Measurements from ENCODE around the gene ANKRD12. TPM values are rescaled to one million over a fixed set of nuclear protein-coding genes. Genes with fewer than 3 reads are reported as not detected.

The ANKRD12 gene
- total and polyA plus RNA-seq, 2 donors (not counting 1 experiment from before 2014, with no cell fraction given): 13.0 to 53.3 TPM

DNA sequence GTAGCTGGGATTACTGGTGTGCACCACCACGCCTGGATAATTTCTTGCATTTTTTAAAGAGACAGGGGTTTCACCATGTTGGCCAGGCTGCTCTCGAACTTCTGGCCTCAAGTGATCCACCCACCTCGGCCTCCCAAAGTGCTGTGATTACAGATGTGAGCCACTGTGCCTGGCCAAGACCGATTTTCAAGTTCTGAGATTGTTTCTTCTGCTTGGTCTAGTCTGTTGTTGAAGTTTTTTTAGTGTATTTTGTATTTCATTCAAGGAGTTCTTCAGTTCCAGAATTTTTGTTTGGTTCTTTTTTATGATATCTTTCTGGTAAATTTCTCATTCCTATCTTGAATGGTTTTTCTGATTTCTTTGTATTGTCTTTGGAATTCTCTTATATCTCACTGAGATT is 96.4 kb downstream of the ANKRD12 start:
- Histone ChIP-seq H3K4me2 (ENCODE audit: extremely low read depth, insufficient read depth, low read length) (no peak overlapping the region), H3K27me3 (ENCODE audit: control insufficient read depth, insufficient read depth, low read length) (no peaks in the 10 kb centered on the region), H2AFZ (ENCODE audit: low read length) (no peak overlapping the region), H3K79me2 (ENCODE audit: control insufficient read depth, insufficient read depth, low read length) (peaks cover 5% of the 10 kb centered on the region), H3K27ac (ENCODE audit: insufficient read depth, low read length) (no peak overlapping the region), H3K9me3 (ENCODE audit: control insufficient read depth, insufficient read depth, low read depth, low read length) (no peaks in the 10 kb centered on the region), H3K9ac (ENCODE audit: insufficient read depth, low read length) (no peak overlapping the region), H3K4me3 (replicated peaks in 1 of 4; ENCODE audit: control extremely low read depth in 1 of 4, insufficient read depth in 1 of 4, low read depth in 3 of 4, low read length in 4 of 4) (no peak overlapping the region), H3K4me1 (ENCODE audit: control insufficient read depth, extremely low read depth, insufficient read depth, low read length) (no peaks in the 10 kb centered on the region), H3K36me3 (ENCODE audit: control insufficient read depth, insufficient read depth, low read length) (peaks cover 3% of the 10 kb centered on the region), H4K20me1 (ENCODE audit: control insufficient read depth, extremely low read depth, insufficient read depth, low read length) (no peaks in the 10 kb centered on the region)
- TF ChIP-seq EZH2 (IDR thresholded peaks at IDR 0.05; ENCODE audit: low read length, missing control alignments): no peak
- TF ChIP-seq, protein P1, sequence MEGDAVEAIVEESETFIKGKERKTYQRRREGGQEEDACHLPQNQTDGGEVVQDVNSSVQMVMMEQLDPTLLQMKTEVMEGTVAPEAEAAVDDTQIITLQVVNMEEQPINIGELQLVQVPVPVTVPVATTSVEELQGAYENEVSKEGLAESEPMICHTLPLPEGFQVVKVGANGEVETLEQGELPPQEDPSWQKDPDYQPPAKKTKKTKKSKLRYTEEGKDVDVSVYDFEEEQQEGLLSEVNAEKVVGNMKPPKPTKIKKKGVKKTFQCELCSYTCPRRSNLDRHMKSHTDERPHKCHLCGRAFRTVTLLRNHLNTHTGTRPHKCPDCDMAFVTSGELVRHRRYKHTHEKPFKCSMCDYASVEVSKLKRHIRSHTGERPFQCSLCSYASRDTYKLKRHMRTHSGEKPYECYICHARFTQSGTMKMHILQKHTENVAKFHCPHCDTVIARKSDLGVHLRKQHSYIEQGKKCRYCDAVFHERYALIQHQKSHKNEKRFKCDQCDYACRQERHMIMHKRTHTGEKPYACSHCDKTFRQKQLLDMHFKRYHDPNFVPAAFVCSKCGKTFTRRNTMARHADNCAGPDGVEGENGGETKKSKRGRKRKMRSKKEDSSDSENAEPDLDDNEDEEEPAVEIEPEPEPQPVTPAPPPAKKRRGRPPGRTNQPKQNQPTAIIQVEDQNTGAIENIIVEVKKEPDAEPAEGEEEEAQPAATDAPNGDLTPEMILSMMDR (conservative IDR thresholded peaks at IDR 0.05 in 1 of 2, IDR thresholded peaks at IDR 0.05 in 1 of 2; ENCODE audit: low read depth in 1 of 2, low read length in 2 of 2): no peak
- no peak for DNase-seq (ENCODE audit: low read depth in 2 of 2)

DNA sequence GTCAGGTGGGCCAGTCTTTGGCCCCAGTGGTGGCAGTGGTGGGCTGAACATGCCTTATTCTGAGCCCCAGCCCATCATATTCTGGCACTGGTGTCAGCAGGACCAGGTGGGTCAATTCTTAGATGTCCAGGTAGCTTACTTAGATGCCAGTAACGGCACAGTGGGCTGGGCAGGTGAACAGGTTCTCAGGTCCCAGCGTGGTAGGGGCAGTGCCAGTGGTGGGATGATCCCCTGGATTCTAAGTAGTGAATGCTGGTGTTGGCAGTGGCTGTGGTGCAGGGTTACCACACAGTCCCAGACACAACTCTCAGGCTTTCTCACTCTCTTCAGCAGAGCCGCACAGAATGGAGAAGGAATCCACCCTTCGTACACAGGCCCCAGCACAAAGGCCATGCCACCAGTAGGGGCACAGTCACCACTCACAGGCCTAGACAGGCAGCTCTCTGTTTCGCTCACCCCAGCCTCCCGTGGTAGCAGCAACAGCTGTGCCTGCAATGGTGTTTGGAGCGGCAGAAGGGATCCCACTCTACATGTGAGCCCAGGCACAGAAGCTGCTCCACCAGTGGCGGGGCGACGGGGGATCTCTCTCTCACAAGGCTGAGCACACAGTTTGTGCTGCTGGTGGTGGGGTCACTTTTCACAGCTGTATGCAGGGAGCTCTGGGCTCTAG is 97.3 kb downstream of the ANKRD12 start:
- Histone ChIP-seq H3K4me2 (ENCODE audit: extremely low read depth, insufficient read depth, low read length) (no peak overlapping the region), H3K27me3 (ENCODE audit: control insufficient read depth, insufficient read depth, low read length) (no peaks in the 10 kb centered on the region), H3K36me3 (ENCODE audit: control insufficient read depth, insufficient read depth, low read length) (peaks cover 3% of the 10 kb centered on the region), H3K9ac (ENCODE audit: insufficient read depth, low read length) (no peak overlapping the region), H3K4me1 (ENCODE audit: control insufficient read depth, extremely low read depth, insufficient read depth, low read length) (no peaks in the 10 kb centered on the region), H3K79me2 (ENCODE audit: control insufficient read depth, insufficient read depth, low read length) (peaks cover 5% of the 10 kb centered on the region), H3K9me3 (ENCODE audit: control insufficient read depth, insufficient read depth, low read depth, low read length) (no peaks in the 10 kb centered on the region), H3K4me3 (replicated peaks in 1 of 4; ENCODE audit: control extremely low read depth in 1 of 4, insufficient read depth in 1 of 4, low read depth in 3 of 4, low read length in 4 of 4) (no peak overlapping the region), H3K27ac (ENCODE audit: insufficient read depth, low read length) (no peak overlapping the region), H4K20me1 (ENCODE audit: control insufficient read depth, extremely low read depth, insufficient read depth, low read length) (no peaks in the 10 kb centered on the region), H2AFZ (ENCODE audit: low read length) (no peak overlapping the region)
- TF ChIP-seq EZH2 (IDR thresholded peaks at IDR 0.05; ENCODE audit: low read length, missing control alignments): no peak
- no peak for DNase-seq (ENCODE audit: low read depth in 2 of 2)

DNA sequence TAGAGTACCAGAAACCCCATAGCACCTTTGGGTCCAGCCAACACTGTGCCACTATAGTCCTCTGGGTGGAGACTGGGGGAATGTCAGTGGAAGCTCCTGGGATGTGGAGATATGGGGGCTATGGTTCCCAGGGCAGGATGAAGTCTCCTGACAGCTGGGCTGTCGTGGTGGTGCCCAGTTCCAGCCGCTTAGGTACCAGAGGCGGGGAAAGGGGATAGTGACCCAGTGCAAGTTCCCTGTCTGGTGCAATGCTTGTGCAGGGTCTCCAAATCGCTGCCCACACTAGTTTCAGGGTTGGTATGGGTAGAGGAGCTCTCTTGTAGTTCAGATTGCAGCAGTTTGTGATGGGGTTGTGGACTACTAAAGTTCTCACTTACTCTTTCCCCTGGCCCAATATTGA is 97.9 kb downstream of the ANKRD12 start:
- no peaks in the 10 kb centered on the region for H3K4me1 ChIP-seq (ENCODE audit: control insufficient read depth, extremely low read depth, insufficient read depth, low read length)
- no peak for DNase-seq (ENCODE audit: low read depth in 2 of 2)
- H2AFZ ChIP-seq (ENCODE audit: low read length): no peak overlapping the region
- H3K27ac ChIP-seq (ENCODE audit: insufficient read depth, low read length): no peak overlapping the region
- peaks cover 5% of the 10 kb centered on the region for H3K79me2 ChIP-seq (ENCODE audit: control insufficient read depth, insufficient read depth, low read length)
- no peaks in the 10 kb centered on the region for H3K27me3 ChIP-seq (ENCODE audit: control insufficient read depth, insufficient read depth, low read length)
- no peaks in the 10 kb centered on the region for H4K20me1 ChIP-seq (ENCODE audit: control insufficient read depth, extremely low read depth, insufficient read depth, low read length)
- no peaks in the 10 kb centered on the region for H3K9me3 ChIP-seq (ENCODE audit: control insufficient read depth, insufficient read depth, low read depth, low read length)
- H3K4me3 ChIP-seq (replicated peaks in 1 of 4; ENCODE audit: control extremely low read depth in 1 of 4, insufficient read depth in 1 of 4, low read depth in 3 of 4, low read length in 4 of 4): no peak overlapping the region
- no peak overlapping the region for H3K4me2 ChIP-seq (ENCODE audit: extremely low read depth, insufficient read depth, low read length)
- no peak for TF ChIP-seq EZH2 (IDR thresholded peaks at IDR 0.05; ENCODE audit: low read length, missing control alignments)
- TF ChIP-seq, protein P1 (conservative IDR thresholded peaks at IDR 0.05 in 1 of 2, IDR thresholded peaks at IDR 0.05 in 1 of 2; ENCODE audit: low read depth in 1 of 2, low read length in 2 of 2): no peak
- H3K9ac ChIP-seq (ENCODE audit: insufficient read depth, low read length): no peak overlapping the region
- peaks cover 3% of the 10 kb centered on the region for H3K36me3 ChIP-seq (ENCODE audit: control insufficient read depth, insufficient read depth, low read length)
